ENCODE data around the gene EFNA5.

- no peak for TF ChIP-seq CTCF (IDR thresholded peaks at IDR 0.05)
- TF ChIP-seq ZFX (IDR thresholded peaks at IDR 0.05; ENCODE audit: borderline replicate concordance): no peak
These were observed 302.1 kb downstream of the EFNA5 start for GRCh38 chr5:107368615-107369014.

Data from 22Rv1 (cell line).